Naive thymus-derived CD4-positive, alpha-beta T cell (primary cell): ENCODE data around the gene RNF227. TPM values are rescaled to one million over a fixed set of nuclear protein-coding genes. Genes with fewer than 3 reads are reported as not detected.

ENCODE experiments used
- ATAC-seq: fragments of 150-1000 bp; cut with Tn5 transposase; 2 replicates; pipeline ENCODE4 v1.10.0; 2021; ENCODE audit warnings: mild to moderate bottlenecking, moderate library complexity
- CTCF ChIA-PET: fragments of 350-600 bp; sonication (Branson Sonifier 250); formaldehyde crosslinking; loops from one replicate; lab custom pipeline; 2021; ENCODE audit warnings: antibody characterized with exemption; lab: Charles Lee
- POLR2A ChIA-PET: fragments of 350-600 bp; sonication (Branson Sonifier 250); formaldehyde crosslinking; loops from one replicate; lab custom pipeline; 2021; ENCODE audit warnings: antibody characterized with exemption, inconsistent platforms; lab: Charles Lee
- DNase-seq, 9 donors: peaks; one replicate each; pipeline versions ENCODE4 v3.0.0 to v3.0.0-alpha.2; 2020 to 2022; ENCODE audit warnings: mixed read lengths in 1 of 9
- H3K27ac ChIP-seq: one replicate; pipeline ENCODE4 v1.7.0; 2013; ENCODE audit warnings: mild to moderate bottlenecking, low read depth, low read length, moderate library complexity
- H3K27me3 ChIP-seq, 2 donors: one replicate each; pipeline ENCODE4 v1.7.0; 2013; ENCODE audit warnings: low read length in 2 of 2, mild to moderate bottlenecking in 2 of 2, moderate library complexity in 2 of 2; ENCODE audit not compliant: control insufficient read depth in 2 of 2, insufficient read depth in 2 of 2
- H3K36me3 ChIP-seq, 3 experiments: 1 replicate in 2 of 3; 2 replicates in 1 of 3; pipeline ENCODE4 v1.7.0; 2013; ENCODE audit warnings: low read length in 3 of 3, mild to moderate bottlenecking in 3 of 3, moderate library complexity in 1 of 3; ENCODE audit not compliant: insufficient read depth in 3 of 3, control insufficient read depth in 2 of 3
- H3K4me1 ChIP-seq, 2 donors: one replicate each; pipeline ENCODE4 v1.7.0; 2013; ENCODE audit warnings: low read length in 2 of 2, mild to moderate bottlenecking in 2 of 2, moderate library complexity in 1 of 2; ENCODE audit not compliant: control insufficient read depth in 2 of 2, insufficient read depth in 2 of 2
- H3K4me3 ChIP-seq: 2 replicates; pipeline ENCODE4 v1.7.0; 2013; ENCODE audit warnings: mild to moderate bottlenecking, low read length
- H3K9me3 ChIP-seq, 3 experiments: 1 replicate in 2 of 3; 2 replicates in 1 of 3; pipeline ENCODE4 v1.7.0; 2013; ENCODE audit warnings: low read length in 3 of 3; ENCODE audit not compliant: control insufficient read depth in 2 of 3
- H3K27ac Mint-ChIP-seq, 9 donors: one replicate each; pipeline ENCODE4 v1.8.0; 2020 to 2022; ENCODE audit warnings: mixed read lengths in 9 of 9, mild to moderate bottlenecking in 8 of 9, moderate library complexity in 5 of 9, inconsistent platforms in 2 of 9
- H3K27me3 Mint-ChIP-seq, 5 donors: one replicate each; pipeline ENCODE4 v1.8.0; 2021 to 2022; ENCODE audit warnings: mixed read lengths in 5 of 5, mild to moderate bottlenecking in 1 of 5
- H3K36me3 Mint-ChIP-seq, 5 donors: one replicate each; pipeline ENCODE4 v1.8.0; 2020 to 2022; ENCODE audit warnings: mixed read lengths in 5 of 5, mild to moderate bottlenecking in 3 of 5, inconsistent platforms in 1 of 5
- H3K4me1 Mint-ChIP-seq, 7 donors: one replicate each; pipeline ENCODE4 v1.8.0; 2020 to 2022; ENCODE audit warnings: mixed read lengths in 7 of 7, mild to moderate bottlenecking in 3 of 7, inconsistent platforms in 1 of 7
- H3K4me3 Mint-ChIP-seq, 10 donors: one replicate each; pipeline ENCODE4 v1.8.0; 2020 to 2022; ENCODE audit warnings: mild to moderate bottlenecking in 10 of 10, mixed read lengths in 10 of 10, moderate library complexity in 6 of 10, inconsistent platforms in 2 of 10
- H3K9me3 Mint-ChIP-seq, 11 donors: one replicate each; pipeline ENCODE4 v1.8.0; 2020 to 2022; ENCODE audit warnings: mixed read lengths in 11 of 11, mild to moderate bottlenecking in 4 of 11, inconsistent platforms in 1 of 11, moderate library complexity in 1 of 11
- intact Hi-C, 2 donors: fragments of 100-400 bp; cut with micrococcal nuclease; formaldehyde crosslinking; loops; one replicate each; pipeline ENCODE4 v1.15.1; 2023
- polyA plus RNA-seq, 2 donors: library from polyadenylated mRNA; unstranded; fragments of 300-500 nt; fragmentation: Illumina TruSeq; gene quantifications; one replicate each; pipeline ENCODE4 v1.2.3, GENCODE V29; 2021
- total RNA-seq, 6 experiments: library from RNA in 5 of 6; stranded (reverse) in 5 of 6; gene quantifications; 1 replicate in 5 of 6; 2 replicates in 1 of 6; pipeline ENCODE4 v1.2.3 and lab custom pipeline; 2021 to 2026

The RNF227 gene
- total and polyA plus RNA-seq, 7 experiments from 2014 or later, result 2.6 to 8.2 (median 4.9) TPM

DNA sequence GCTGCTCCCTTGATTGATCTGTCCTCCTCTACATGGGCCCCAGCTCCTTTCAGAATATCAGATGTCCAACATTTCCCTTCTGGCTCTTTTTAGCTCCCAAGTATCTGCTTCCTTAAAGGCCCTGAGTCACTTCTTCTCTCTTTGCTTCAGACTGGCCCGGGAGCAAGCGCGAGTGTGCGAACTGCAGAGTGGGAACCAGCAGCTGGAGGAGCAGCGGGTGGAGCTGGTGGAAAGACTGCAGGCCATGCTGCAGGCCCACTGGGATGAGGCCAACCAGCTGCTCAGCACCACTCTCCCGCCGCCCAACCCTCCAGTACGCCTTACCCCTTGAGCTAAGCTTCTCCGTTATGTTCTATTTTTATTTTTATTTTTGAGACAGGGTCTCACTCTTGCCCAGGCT is 28.2 kb upstream of the RNF227 start:
- peaks cover 0 to 4% (median 0%) of the 10 kb centered on the region in 7 donors for H3K4me1 Mint-ChIP-seq
- ChIA-PET CTCF (interaction anchor here (0.7 to 1.2 kb wide), 3 partner anchors 12 to 79 kb away, joined by 3 to 4 read pairs (median 3); partner anchors contain the start of gene CNTROB), POLR2A (interaction anchor here (1.2 to 1.6 kb wide), 2 partner anchors 9 to 16 kb away, joined by 4 read pairs; no protein-coding TSS in a partner anchor)
- ATAC-seq (no peak), DNase-seq (no peak)
- no peaks in the 10 kb centered on the region for H3K27me3 Mint-ChIP-seq
- Histone ChIP-seq H3K27ac (no peak overlapping the region), H3K4me1 (no peaks in the 10 kb centered on the region), H3K4me3 (no peak overlapping the region), H3K27me3 (no peaks in the 10 kb centered on the region), H3K9me3 (no peaks in the 10 kb centered on the region), H3K36me3 (peaks cover 4 to 76% (median 4%) of the 10 kb centered on the region in 3 experiments)
- peaks cover 18 to 68% (median 37%) of the 10 kb centered on the region in 5 donors for H3K36me3 Mint-ChIP-seq
- intact Hi-C loops, result no loop called here
- H3K27ac Mint-ChIP-seq, result no peak overlapping the region
- no peak overlapping the region for H3K4me3 Mint-ChIP-seq
- no peaks in the 10 kb centered on the region for H3K9me3 Mint-ChIP-seq

DNA sequence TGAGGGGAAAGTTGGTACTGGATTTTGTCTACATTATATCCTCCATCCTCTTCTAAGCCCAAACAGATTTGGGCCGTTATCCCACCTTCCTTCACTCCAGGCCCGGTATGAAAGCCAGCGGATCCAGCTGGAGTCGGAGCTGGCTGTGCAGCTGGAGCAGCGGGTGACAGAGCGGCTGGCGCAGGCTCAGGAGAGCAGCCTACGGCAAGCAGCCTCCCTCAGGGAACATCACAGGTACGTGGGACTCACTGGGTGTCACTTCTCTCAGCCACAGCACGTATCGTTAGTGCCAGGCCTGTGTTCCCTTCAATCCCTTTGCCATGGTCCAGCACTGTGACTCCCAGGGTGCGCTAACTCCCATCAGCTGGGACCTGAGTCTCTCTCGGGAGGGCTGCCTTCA is 27.2 kb upstream of the RNF227 start:
- DNase-seq (no peak), ATAC-seq (no peak)
- Histone ChIP-seq H3K9me3 (no peaks in the 10 kb centered on the region), H3K4me1 (no peaks in the 10 kb centered on the region), H3K27me3 (no peaks in the 10 kb centered on the region), H3K4me3 (no peak overlapping the region), H3K27ac (no peak overlapping the region), H3K36me3 (peaks cover 4 to 71% (median 4%) of the 10 kb centered on the region in 3 experiments)
- peaks cover 11 to 61% (median 36%) of the 10 kb centered on the region in 5 donors for H3K36me3 Mint-ChIP-seq
- peaks cover 0 to 5% (median 0%) of the 10 kb centered on the region in 7 donors for H3K4me1 Mint-ChIP-seq
- no peak overlapping the region for H3K4me3 Mint-ChIP-seq
- H3K27me3 Mint-ChIP-seq, result no peaks in the 10 kb centered on the region
- ChIA-PET POLR2A (no interaction called here), CTCF (interaction anchor here (0.6 to 0.8 kb wide), 3 partner anchors 43 to 365 kb away, joined by 3 to 4 read pairs (median 3); partner anchors contain the start of gene WRAP53)
- no peaks in the 10 kb centered on the region for H3K9me3 Mint-ChIP-seq
- H3K27ac Mint-ChIP-seq, result no peak overlapping the region
- intact Hi-C loops, result no loop called here

DNA sequence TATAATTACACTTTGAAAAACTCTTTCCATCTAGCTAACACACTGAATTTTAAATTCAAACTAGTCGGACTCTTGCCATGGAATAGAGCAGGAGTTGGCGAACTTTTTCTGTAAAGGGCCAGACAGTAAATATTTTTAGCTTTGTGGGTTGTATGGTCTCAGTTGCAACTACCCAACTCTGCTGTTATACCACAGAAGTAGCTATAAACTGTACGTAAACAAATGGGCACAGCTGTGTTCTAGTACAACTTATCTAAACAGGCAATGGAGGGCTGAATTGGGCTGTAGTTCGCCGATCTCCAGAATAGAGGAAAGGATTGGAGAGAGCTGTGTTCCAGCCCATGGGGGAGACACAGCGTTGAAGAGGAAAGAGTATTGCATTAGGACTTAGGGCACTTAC is 24.7 kb upstream of the RNF227 start:
- Histone ChIP-seq H3K36me3 (peaks cover 0 to 69% (median 4%) of the 10 kb centered on the region in 3 experiments), H3K9me3 (no peaks in the 10 kb centered on the region)
- no peaks in the 10 kb centered on the region for H3K9me3 Mint-ChIP-seq

GRCh38 chr17:7940034-7940433 is 23.9 kb upstream of the RNF227 start:
- no peaks in the 10 kb centered on the region for H3K9me3 Mint-ChIP-seq
- ChIA-PET CTCF (interaction anchor here (1.3 kb wide), 1 partner anchor 48 kb away, joined by 5 read pairs; no protein-coding TSS in a partner anchor), POLR2A (interaction anchor here (1.3 kb wide), 1 partner anchor 12 kb away, joined by 4 read pairs; no protein-coding TSS in a partner anchor)
- Histone ChIP-seq H3K36me3 (peaks cover 0 to 67% (median 4%) of the 10 kb centered on the region in 3 experiments), H3K4me1 (no peaks in the 10 kb centered on the region), H3K27me3 (no peaks in the 10 kb centered on the region), H3K9me3 (no peaks in the 10 kb centered on the region), H3K27ac (no peak overlapping the region), H3K4me3 (no peak overlapping the region)
- ATAC-seq, result no peak
- H3K4me1 Mint-ChIP-seq, result peaks cover 0 to 12% (median 5%) of the 10 kb centered on the region in 7 donors
- peaks cover 8 to 52% (median 26%) of the 10 kb centered on the region in 5 donors for H3K36me3 Mint-ChIP-seq
- intact Hi-C loops, result no loop called here
- no peak overlapping the region for H3K4me3 Mint-ChIP-seq
- no peaks in the 10 kb centered on the region for H3K27me3 Mint-ChIP-seq
- DNase-seq, result no peak
- no peak overlapping the region for H3K27ac Mint-ChIP-seq

More for the DNA sequence above, 24.7 kb upstream of the RNF227 start:
- DNase-seq (no peak), ATAC-seq (no peak)
- H3K27me3 ChIP-seq, result no peaks in the 10 kb centered on the region
- H3K4me3 Mint-ChIP-seq, result no peak overlapping the region
- no peak overlapping the region for H3K27ac ChIP-seq
- H3K27me3 Mint-ChIP-seq, result no peaks in the 10 kb centered on the region
- H3K27ac Mint-ChIP-seq, result no peak overlapping the region
- intact Hi-C loops, result no loop called here
- peaks cover 0 to 7% (median 4%) of the 10 kb centered on the region in 7 donors for H3K4me1 Mint-ChIP-seq
- no peaks in the 10 kb centered on the region for H3K4me1 ChIP-seq
- ChIA-PET POLR2A (interaction anchor here (1.0 to 1.3 kb wide), 2 partner anchors 11 to 17 kb away, joined by 3 to 4 read pairs; no protein-coding TSS in a partner anchor), CTCF (interaction anchor here (1.3 kb wide), 1 partner anchor 48 kb away, joined by 5 read pairs; no protein-coding TSS in a partner anchor)
- H3K36me3 Mint-ChIP-seq, result peaks cover 8 to 55% (median 26%) of the 10 kb centered on the region in 5 donors
- no peak overlapping the region for H3K4me3 ChIP-seq

DNA sequence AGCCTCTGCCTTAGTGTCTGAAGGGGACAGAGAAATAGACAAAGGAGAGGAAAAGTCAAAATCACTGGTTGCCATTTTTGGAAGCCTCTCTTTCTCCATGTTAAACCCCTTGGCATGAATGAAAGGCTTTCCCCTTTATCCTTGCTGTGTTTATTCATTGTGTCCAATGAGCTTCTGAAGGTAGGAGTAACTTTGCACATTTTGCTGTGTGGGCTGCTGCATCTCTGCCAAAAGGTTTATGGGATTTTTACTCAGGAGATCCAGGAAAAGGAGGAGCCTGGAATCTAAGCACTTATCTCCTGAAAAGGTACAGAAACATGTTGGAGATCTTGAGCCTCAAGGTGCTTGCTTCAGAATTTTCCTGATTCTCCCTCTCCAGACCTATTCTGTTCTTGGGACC is 19.8 kb upstream of the RNF227 start:
- H3K27me3 ChIP-seq, result no peaks in the 10 kb centered on the region
- Mint-ChIP-seq H3K36me3 (peaks cover 8 to 40% (median 22%) of the 10 kb centered on the region in 5 donors), H3K27ac (no peak overlapping the region), H3K4me3 (no peak overlapping the region), H3K4me1 (peaks cover 26 to 50% (median 42%) of the 10 kb centered on the region in 7 donors), H3K9me3 (peaks cover 0 to 3% (median 0%) of the 10 kb centered on the region in 11 donors), H3K27me3 (no peaks in the 10 kb centered on the region)
- ATAC-seq, result no peak
- no peak overlapping the region for H3K27ac ChIP-seq
- ChIA-PET POLR2A (interaction anchor here (1.6 kb wide), 1 partner anchor 8 kb away, joined by 4 read pairs; no protein-coding TSS in a partner anchor), CTCF (interaction anchor here (0.6 to 1.0 kb wide), 3 partner anchors 53 to 135 kb away, joined by 3 read pairs; no protein-coding TSS in a partner anchor)
- H3K36me3 ChIP-seq, result peaks cover 0 to 47% (median 4%) of the 10 kb centered on the region in 3 experiments
- no peak overlapping the region for H3K4me3 ChIP-seq
- DNase-seq, result no peak
- intact Hi-C loops, result loop anchor here in 1 of 2 donors (10.0 kb wide), 2 partner anchors 251 to 499 kb away; partner anchors contain the start of genes NDEL1, TP53 and WRAP53
- H3K4me1 ChIP-seq, result peaks cover 18 to 24% of the 10 kb centered on the region in 2 donors
- H3K9me3 ChIP-seq, result no peaks in the 10 kb centered on the region

DNA sequence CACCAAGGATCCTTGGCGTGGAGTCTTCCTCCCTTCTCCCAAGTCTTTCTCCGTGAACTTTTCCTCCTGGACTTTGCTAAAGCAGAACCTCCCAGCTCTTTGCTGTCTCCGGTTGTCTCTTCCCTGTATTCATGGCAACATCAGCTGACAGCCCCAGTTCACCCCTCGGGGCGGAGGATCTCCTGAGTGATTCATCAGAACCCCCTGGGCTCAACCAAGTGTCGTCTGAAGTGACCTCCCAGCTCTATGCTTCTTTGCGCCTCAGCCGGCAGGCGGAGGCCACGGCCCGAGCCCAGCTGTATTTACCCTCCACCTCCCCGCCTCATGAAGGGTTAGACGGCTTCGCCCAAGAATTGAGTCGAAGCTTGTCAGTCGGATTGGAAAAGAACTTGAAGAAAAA is 16.9 kb upstream of the RNF227 start:
- Histone ChIP-seq H3K27ac (peak overlapping the region; percentile 88), H3K9me3 (no peaks in the 10 kb centered on the region), H3K36me3 (peaks cover 0 to 26% (median 0%) of the 10 kb centered on the region in 3 experiments), H3K4me1 (peaks cover 20 to 28% of the 10 kb centered on the region in 2 donors), H3K4me3 (peak overlapping the region; percentile 66), H3K27me3 (no peaks in the 10 kb centered on the region)
- ATAC-seq, result no peak
- Mint-ChIP-seq H3K27ac (peak overlapping the region; percentile 82 to 99 (median 96)), H3K36me3 (peaks cover 0 to 23% (median 11%) of the 10 kb centered on the region in 5 donors), H3K4me3 (peak overlapping the region; percentile 95 to 100 (median 96)), H3K9me3 (peaks cover 0 to 3% (median 0%) of the 10 kb centered on the region in 11 donors), H3K4me1 (peaks cover 31 to 62% (median 53%) of the 10 kb centered on the region in 7 donors), H3K27me3 (no peaks in the 10 kb centered on the region)
- POLR2A ChIA-PET, result interaction anchor here (0.5 to 4.9 kb wide), 14 partner anchors 10 to 1019 kb away, joined by 3 to 74 read pairs (median 4); partner anchors contain the start of genes CYB5D1, NAA38, RNF227 and TP53
- intact Hi-C loops, result loop anchor here (1.0 to 10.0 kb wide), 12 partner anchors 11 to 502 kb away; partner anchors contain the start of genes NAA38 (in 2 of the 2), CHD3 (in 1 of the 2), KDM6B (in 1 of the 2) and NDEL1 (in 1 of the 2)
- DNase-seq, result peak in 1 of 9 donors; percentile 10
- CTCF ChIA-PET, result interaction anchor here (0.5 to 3.3 kb wide), 12 partner anchors 9 to 332 kb away, joined by 3 to 22 read pairs (median 4); partner anchors contain the start of genes CYB5D1 and NAA38
